ENCODE results near the gene PPP2R2C. TPM values are rescaled to one million over a fixed set of nuclear protein-coding genes. Genes with fewer than 3 reads are reported as not detected.

The PPP2R2C gene
- total RNA-seq, 1 experiment from 2014 or later, result 32.9 TPM

- Histone ChIP-seq H3K9ac (ENCODE audit: low read length) (no peak overlapping the region), H3K27ac (ENCODE audit: low read depth, low read length) (no peak overlapping the region), H3K4me1 (ENCODE audit: control insufficient read depth in 1 of 2, insufficient read depth in 2 of 2, low read length in 2 of 2) (no peaks in the 10 kb centered on the region), H4K20me1 (ENCODE audit: insufficient read depth) (no peaks in the 10 kb centered on the region), H3K79me2 (ENCODE audit: insufficient read depth, low read length) (no peaks in the 10 kb centered on the region), H3K9me3 (ENCODE audit: control insufficient read depth in 1 of 2, insufficient read depth in 1 of 2, low read depth in 1 of 2, low read length in 2 of 2) (no peaks in the 10 kb centered on the region), H2AFZ (ENCODE audit: low read depth, low read length, poor library complexity, severe bottlenecking) (no peak overlapping the region), H3K36me3 (ENCODE audit: control insufficient read depth in 1 of 2, insufficient read depth in 2 of 2, low read length in 2 of 2) (no peaks in the 10 kb centered on the region), H3K4me3 (replicated peaks in 1 of 2; ENCODE audit: low read depth in 1 of 2, low read length in 2 of 2) (no peak overlapping the region), H3K4me2 (ENCODE audit: low read length) (no peak overlapping the region), H3K9me2 (ENCODE audit: insufficient read depth) (no peaks in the 10 kb centered on the region), H3K27me3 (ENCODE audit: insufficient read depth, low read length) (no peaks in the 10 kb centered on the region; the same call in 1 of the 2 replicates)
- ATAC-seq, result no peak
- RAD21 ChIA-PET (ENCODE audit: low non-redundant PET in 1 of 2, low total read pairs in 2 of 2, uncharacterized antibody in 2 of 2, unreplicated experiment in 2 of 2), result no interaction called here
- no TSS peak for BruUV-seq (replicated peaks)
- intact Hi-C loops (cut with micrococcal nuclease), result loop anchor here (10.0 kb wide), 1 partner anchor 141 kb away; no protein-coding TSS in a partner anchor
- TF ChIP-seq SIN3A (IDR thresholded peaks at IDR 0.05; ENCODE audit: low read depth) (no peak), EZH2phosphoT487 (IDR thresholded peaks at IDR 0.05; ENCODE audit: borderline replicate concordance) (no peak), POLR2AphosphoS5 (IDR thresholded peaks at IDR 0.05; ENCODE audit: low read depth, low read length) (no peak), ATF3 (IDR thresholded peaks at IDR 0.05) (no peak), MAX (IDR thresholded peaks at IDR 0.05) (no peak), TCF7L2 (IDR thresholded peaks at IDR 0.05; ENCODE audit: borderline replicate concordance, extremely low read depth, insufficient read depth, insufficient read length) (no peak), CTCF (IDR thresholded peaks at IDR 0.05 in 2 of 3, conservative IDR thresholded peaks at IDR 0.05 in 1 of 3; ENCODE audit: borderline replicate concordance in 1 of 3, insufficient read depth in 1 of 3, low read depth in 2 of 3, low read length in 2 of 3) (no peak), EZH2 (IDR thresholded peaks at IDR 0.05) (no peak)
- CTCF ChIA-PET, result no interaction called here
- POLR2A ChIA-PET, result no interaction called here
- no peak for DNase-seq (ENCODE audit: low read depth, low spot score)
These were observed 69.1 kb downstream of the PPP2R2C start for GRCh38 chr4:6403400-6403685.

Measured in HCT116 (cell line).